DND-41 (cell line): ENCODE results near the gene KANSL1.

ENCODE experiments used
- CTCF ChIP-seq: IDR thresholded peaks from 2 replicates; pipeline ENCODE4 v1.5.1; 2012; ENCODE audit warnings: borderline replicate concordance, low read length, moderate library complexity, mild to moderate bottlenecking; ENCODE audit not compliant: poor library complexity, severe bottlenecking; ENCODE audit errors: extremely low read depth
- EZH2 ChIP-seq: IDR thresholded peaks from 3 replicates; pipeline ENCODE4 v1.6.1; 2012; ENCODE audit warnings: borderline replicate concordance, low read depth, mild to moderate bottlenecking, moderate library complexity, low read length, inconsistent platforms; ENCODE audit not compliant: severe bottlenecking

- TF ChIP-seq CTCF: no peak
- TF ChIP-seq EZH2: no peak
These were observed 196.8 kb downstream of the KANSL1 start for GRCh38 chr17:45996282-45996937.
